Calu3 (cell line): ENCODE data around the gene MCUB. TPM values are rescaled to one million over a fixed set of nuclear protein-coding genes. Genes with fewer than 3 reads are reported as not detected.

Experiments
- BruUV-seq: library from RNA; stranded (reverse); fragments of 400-500 nt; replicated peaks from 2 replicates; lab custom pipeline; 2021; lab: Mats Ljungman, UMichigan
- CTCF ChIA-PET: fragments of 300-600 bp; sonication (Branson Sonifier 250); formaldehyde crosslinking; loops from one replicate; lab custom pipeline; 2022; ENCODE audit warnings: antibody characterized with exemption; lab: Charles Lee
- DNase-seq: peaks from one replicate; pipeline ENCODE4 v3.0.0; 2022
- H3K27ac Mint-ChIP-seq: one replicate; pipeline ENCODE4 v1.8.0; 2022; ENCODE audit warnings: mixed read lengths; ENCODE audit not compliant: unreplicated experiment
- H3K27me3 Mint-ChIP-seq: one replicate; pipeline ENCODE4 v1.8.0; 2022; ENCODE audit warnings: mixed read lengths; ENCODE audit not compliant: unreplicated experiment
- H3K36me3 Mint-ChIP-seq: one replicate; pipeline ENCODE4 v1.8.0; 2022; ENCODE audit warnings: mild to moderate bottlenecking, moderate library complexity, mixed read lengths; ENCODE audit not compliant: insufficient read depth, unreplicated experiment
- H3K4me1 Mint-ChIP-seq: one replicate; pipeline ENCODE4 v1.8.0; 2022; ENCODE audit warnings: mild to moderate bottlenecking, low read depth, mixed read lengths; ENCODE audit not compliant: unreplicated experiment
- H3K4me3 Mint-ChIP-seq: one replicate; pipeline ENCODE4 v1.8.0; 2022; ENCODE audit warnings: mild to moderate bottlenecking, low read depth, moderate library complexity, mixed read lengths; ENCODE audit not compliant: unreplicated experiment
- H3K9me3 Mint-ChIP-seq: one replicate; pipeline ENCODE4 v1.8.0; 2022; ENCODE audit warnings: low read depth, mixed read lengths; ENCODE audit not compliant: unreplicated experiment
- intact Hi-C: fragments of 100-400 bp; cut with micrococcal nuclease; formaldehyde crosslinking; loops from one replicate; pipeline ENCODE4 v1.10.0; 2022; ENCODE audit not compliant: unreplicated experiment
- total RNA-seq: library from RNA; stranded (reverse); gene quantifications from 2 replicates; pipeline ENCODE4 v1.2.3, GENCODE V29; 2022
- TF ChIP-seq, protein P1 (sequence below): fragments of 200-600 bp; IDR thresholded peaks from one replicate; pipeline ENCODE4 v1.8.0; 2022; ENCODE audit warnings: antibody characterized with exemption; ENCODE audit not compliant: unreplicated experiment

Gene MCUB
- total RNA-seq, 1 experiment from 2014 or later: 11.8 TPM

DNA sequence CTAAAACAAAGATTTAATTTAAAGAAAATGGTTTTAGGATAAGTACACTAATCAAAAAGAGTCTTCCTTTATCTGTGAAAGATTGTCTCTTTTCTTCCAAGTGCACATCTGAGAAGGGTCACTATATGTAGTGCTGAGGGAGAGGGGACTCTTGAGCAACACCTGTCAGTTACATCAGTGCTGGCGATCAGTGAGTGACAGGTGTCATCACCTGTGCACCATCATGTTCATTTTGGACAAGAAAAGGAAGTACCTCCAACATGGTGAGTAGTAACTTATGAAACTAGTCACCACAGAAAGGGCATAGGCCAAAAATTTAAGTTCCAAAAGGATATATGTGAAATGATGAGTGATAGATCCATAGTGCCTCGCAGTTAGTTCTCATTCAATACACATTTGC lies 55.7 kb downstream of the MCUB start:
- CTCF ChIA-PET: no interaction called here
- no peaks in the 10 kb centered on the region for H3K9me3 Mint-ChIP-seq
- no TSS peak for BruUV-seq
- no peaks in the 10 kb centered on the region for H3K36me3 Mint-ChIP-seq
- no peak for DNase-seq
- intact Hi-C loops: no loop called here
- H3K4me3 Mint-ChIP-seq: no peak overlapping the region
- no peaks in the 10 kb centered on the region for H3K4me1 Mint-ChIP-seq
- TF ChIP-seq, protein P1, sequence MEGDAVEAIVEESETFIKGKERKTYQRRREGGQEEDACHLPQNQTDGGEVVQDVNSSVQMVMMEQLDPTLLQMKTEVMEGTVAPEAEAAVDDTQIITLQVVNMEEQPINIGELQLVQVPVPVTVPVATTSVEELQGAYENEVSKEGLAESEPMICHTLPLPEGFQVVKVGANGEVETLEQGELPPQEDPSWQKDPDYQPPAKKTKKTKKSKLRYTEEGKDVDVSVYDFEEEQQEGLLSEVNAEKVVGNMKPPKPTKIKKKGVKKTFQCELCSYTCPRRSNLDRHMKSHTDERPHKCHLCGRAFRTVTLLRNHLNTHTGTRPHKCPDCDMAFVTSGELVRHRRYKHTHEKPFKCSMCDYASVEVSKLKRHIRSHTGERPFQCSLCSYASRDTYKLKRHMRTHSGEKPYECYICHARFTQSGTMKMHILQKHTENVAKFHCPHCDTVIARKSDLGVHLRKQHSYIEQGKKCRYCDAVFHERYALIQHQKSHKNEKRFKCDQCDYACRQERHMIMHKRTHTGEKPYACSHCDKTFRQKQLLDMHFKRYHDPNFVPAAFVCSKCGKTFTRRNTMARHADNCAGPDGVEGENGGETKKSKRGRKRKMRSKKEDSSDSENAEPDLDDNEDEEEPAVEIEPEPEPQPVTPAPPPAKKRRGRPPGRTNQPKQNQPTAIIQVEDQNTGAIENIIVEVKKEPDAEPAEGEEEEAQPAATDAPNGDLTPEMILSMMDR: no peak
- no peaks in the 10 kb centered on the region for H3K27me3 Mint-ChIP-seq
- no peak overlapping the region for H3K27ac Mint-ChIP-seq

- no peaks in the 10 kb centered on the region for H3K27me3 Mint-ChIP-seq
- intact Hi-C loops: no loop called here
- H3K9me3 Mint-ChIP-seq: no peaks in the 10 kb centered on the region
- no peaks in the 10 kb centered on the region for H3K36me3 Mint-ChIP-seq
- no peak for DNase-seq
- CTCF ChIA-PET: no interaction called here
- H3K27ac Mint-ChIP-seq: no peak overlapping the region
- no peak overlapping the region for H3K4me3 Mint-ChIP-seq
- no peaks in the 10 kb centered on the region for H3K4me1 Mint-ChIP-seq
- no TSS peak for BruUV-seq
- TF ChIP-seq, protein P1: no peak
Measured at GRCh38 chr4:109616243-109616642, 56.2 kb downstream of the MCUB start.

GRCh38 chr4:109622626-109623025 lies 62.6 kb downstream of the MCUB start:
- TF ChIP-seq, protein P1: no peak
- H3K4me1 Mint-ChIP-seq: no peaks in the 10 kb centered on the region
- CTCF ChIA-PET: no interaction called here
- intact Hi-C loops: no loop called here
- no peak overlapping the region for H3K4me3 Mint-ChIP-seq
- BruUV-seq: no TSS peak
- H3K36me3 Mint-ChIP-seq: no peaks in the 10 kb centered on the region
- no peaks in the 10 kb centered on the region for H3K9me3 Mint-ChIP-seq
- H3K27ac Mint-ChIP-seq: no peak overlapping the region
- DNase-seq: no peak
- no peaks in the 10 kb centered on the region for H3K27me3 Mint-ChIP-seq

GRCh38 chr4:109624536-109624935 lies 64.5 kb downstream of the MCUB start:
- TF ChIP-seq, protein P1: no peak
- Mint-ChIP-seq H3K9me3 (no peaks in the 10 kb centered on the region), H3K4me3 (no peak overlapping the region), H3K27me3 (no peaks in the 10 kb centered on the region), H3K4me1 (no peaks in the 10 kb centered on the region), H3K36me3 (no peaks in the 10 kb centered on the region), H3K27ac (no peak overlapping the region)
- no TSS peak for BruUV-seq
- intact Hi-C loops: no loop called here
- DNase-seq: no peak
- CTCF ChIA-PET: no interaction called here
